IMR-90 (cell line): Measurements from ENCODE around the gene CSNK2A1. TPM values are rescaled to one million over a fixed set of nuclear protein-coding genes. Genes with fewer than 3 reads are reported as not detected.

ENCODE experiments used
- ATAC-seq: fragments of 200-7000 bp; cut with Tn5 transposase; 2 replicates; pipeline ENCODE4 v1.9.1; 2020; ENCODE audit warnings: low read depth, mild to moderate bottlenecking, moderate library complexity
- BruUV-seq: library from RNA; stranded (reverse); fragments of 400-500 nt; replicated peaks from 2 replicates; lab custom pipeline; 2021; lab: Mats Ljungman, UMichigan
- CTCF ChIA-PET: fragments of 300-600 bp; formaldehyde crosslinking; extraction: SDS; loops from one replicate; lab custom pipeline; 2021; ENCODE audit warnings: antibody characterized with exemption; lab: Yijun Ruan, JAX
- POLR2A ChIA-PET: fragments of 300-600 bp; sonication (Branson Sonifier 250); formaldehyde crosslinking; loops from one replicate; lab custom pipeline; 2022; ENCODE audit warnings: antibody characterized with exemption; ENCODE audit not compliant: unreplicated experiment; lab: Charles Lee
- DNase-seq: peaks from one replicate; pipeline ENCODE4 v3.0.0; 2013
- H2AFZ ChIP-seq: replicated peaks from 2 replicates; pipeline ENCODE3; 2013; ENCODE audit warnings: low read length, mild to moderate bottlenecking; ENCODE audit not compliant: poor library complexity
- H2AK5ac ChIP-seq: 2 replicates; pipeline ENCODE4 v1.6.1; 2013; ENCODE audit warnings: low read depth, low read length, inconsistent platforms
- H2AK9ac ChIP-seq: replicated peaks from 2 replicates; pipeline ENCODE3; 2013; ENCODE audit warnings: mild to moderate bottlenecking, low read depth, low read length, moderate library complexity; ENCODE audit not compliant: poor library complexity
- H2BK120ac ChIP-seq: 2 replicates; pipeline ENCODE4 v1.6.1; 2013; ENCODE audit warnings: low read depth, low read length, inconsistent platforms
- H2BK15ac ChIP-seq: 3 replicates; pipeline ENCODE4 v1.6.1; 2013; ENCODE audit warnings: low read depth, low read length, inconsistent platforms
- H2BK20ac ChIP-seq: 2 replicates; pipeline ENCODE4 v1.6.1; 2013; ENCODE audit warnings: low read depth, mild to moderate bottlenecking, inconsistent platforms, low read length, moderate library complexity
- H2BK5ac ChIP-seq: 2 replicates; pipeline ENCODE4 v1.6.1; 2013; ENCODE audit warnings: mild to moderate bottlenecking, low read depth, low read length, inconsistent platforms; ENCODE audit not compliant: poor library complexity, severe bottlenecking
- H3K14ac ChIP-seq: replicated peaks from 2 replicates; pipeline ENCODE4 v1.6.1; 2013; ENCODE audit warnings: low read depth, low read length, inconsistent platforms
- H3K18ac ChIP-seq: 2 replicates; pipeline ENCODE4 v1.6.1; 2013; ENCODE audit warnings: low read depth, low read length, control low read depth
- H3K23ac ChIP-seq: 2 replicates; pipeline ENCODE4 v1.6.1; 2013; ENCODE audit warnings: low read depth, low read length, inconsistent platforms
- H3K27ac ChIP-seq: 2 replicates; pipeline ENCODE4 v1.5.1; 2013; ENCODE audit warnings: mild to moderate bottlenecking, control low read depth, low read length; ENCODE audit not compliant: insufficient read depth
- H3K27me3 ChIP-seq: 2 replicates; pipeline ENCODE4 v1.6.1; 2013; ENCODE audit warnings: low read length; ENCODE audit not compliant: control insufficient read depth, insufficient read depth
- H3K36me3 ChIP-seq: 2 replicates; pipeline ENCODE4 v1.6.1; 2013; ENCODE audit warnings: low read length, mixed read lengths; ENCODE audit not compliant: control insufficient read depth, insufficient read depth
- H3K4ac ChIP-seq: 2 replicates; pipeline ENCODE4 v1.6.1; 2013; ENCODE audit warnings: low read depth, low read length, inconsistent platforms
- H3K4me1 ChIP-seq: 2 replicates; pipeline ENCODE4 v1.6.1; 2013; ENCODE audit warnings: low read length, mixed read lengths; ENCODE audit not compliant: control insufficient read depth, insufficient read depth
- H3K4me2 ChIP-seq: 2 replicates; pipeline ENCODE4 v1.6.1; 2013; ENCODE audit warnings: low read depth, mild to moderate bottlenecking, control low read depth, low read length, moderate library complexity
- H3K4me3 ChIP-seq: 2 replicates; pipeline ENCODE4 v1.5.1; 2013; ENCODE audit warnings: low read depth, mild to moderate bottlenecking, control low read depth, low read length, moderate library complexity; ENCODE audit not compliant: insufficient read depth
- H3K56ac ChIP-seq: 2 replicates; pipeline ENCODE4 v1.6.1; 2013; ENCODE audit warnings: low read length, inconsistent platforms; ENCODE audit not compliant: insufficient read depth; ENCODE audit errors: extremely low read depth
- H3K79me1 ChIP-seq, 2 experiments: 2 replicates each; pipeline ENCODE4 v1.6.1; 2013; ENCODE audit warnings: low read length in 2 of 2, inconsistent platforms in 1 of 2, low read depth in 1 of 2
- H3K9ac ChIP-seq: 2 replicates; pipeline ENCODE4 v1.6.1; 2013; ENCODE audit warnings: low read depth, low read length, control low read depth
- H3K9me1 ChIP-seq: 2 replicates; pipeline ENCODE4 v1.6.1; 2013; ENCODE audit warnings: low read length, inconsistent platforms; ENCODE audit not compliant: insufficient read depth
- H3K9me3 ChIP-seq: 2 replicates; pipeline ENCODE4 v1.6.1; 2013; ENCODE audit warnings: low read length; ENCODE audit not compliant: control insufficient read depth, insufficient read depth
- H4K20me1 ChIP-seq: 2 replicates; pipeline ENCODE4 v1.6.1; 2013; ENCODE audit warnings: low read length, inconsistent platforms; ENCODE audit not compliant: insufficient read depth
- H4K5ac ChIP-seq: 2 replicates; pipeline ENCODE4 v1.6.1; 2013; ENCODE audit warnings: mild to moderate bottlenecking, low read depth, low read length, control low read depth
- H4K8ac ChIP-seq, 2 experiments: 2 replicates each; pipeline ENCODE4 v1.6.1; 2013; ENCODE audit warnings: low read depth in 2 of 2, low read length in 2 of 2, control low read depth in 1 of 2, inconsistent platforms in 1 of 2
- H4K91ac ChIP-seq: 2 replicates; pipeline ENCODE4 v1.6.1; 2013; ENCODE audit warnings: low read depth, low read length, inconsistent platforms; ENCODE audit not compliant: insufficient read depth
- CHD1 ChIP-seq: IDR thresholded peaks from 2 replicates; pipeline ENCODE4 v1.6.1; 2012; ENCODE audit warnings: low read depth, low read length, improper control_type of control experiment
- ELK1 ChIP-seq: fragments of 150-350 bp; IDR thresholded peaks from 2 replicates; pipeline ENCODE4 v1.6.1; 2016; ENCODE audit warnings: low read depth, mild to moderate bottlenecking, low read length, moderate library complexity, borderline replicate concordance
- MAFK ChIP-seq: IDR thresholded peaks from 2 replicates; pipeline ENCODE4 v1.6.1; 2012; ENCODE audit warnings: low read depth, low read length, improper control_type of control experiment
- MAZ ChIP-seq: IDR thresholded peaks from 2 replicates; pipeline ENCODE4 v1.6.1; 2012; ENCODE audit warnings: low read depth, mild to moderate bottlenecking, low read length, improper control_type of control experiment, moderate library complexity, borderline replicate concordance
- POLR2A ChIP-seq: IDR thresholded peaks from 2 replicates; pipeline ENCODE4 v1.6.1; 2012; ENCODE audit warnings: mild to moderate bottlenecking, low read depth, low read length
- RCOR1 ChIP-seq: IDR thresholded peaks from 2 replicates; pipeline ENCODE4 v1.6.1; 2012; ENCODE audit warnings: mild to moderate bottlenecking, low read length, improper control_type of control experiment; ENCODE audit not compliant: insufficient replicate concordance
- SMC3 ChIP-seq: fragments of 150-350 bp; IDR thresholded peaks from 2 replicates; pipeline ENCODE4 v1.6.1; 2016; ENCODE audit warnings: low read depth, mild to moderate bottlenecking, antibody characterized with exemption, low read length, moderate library complexity
- WGBS, 2 experiments: methylation state at CpG; one replicate each; pipeline versions ENCODE4 v1.1.5 to v1.1.7; 2013; ENCODE audit warnings: missing lambda C conversion rate in 2 of 2; ENCODE audit not compliant: insufficient read length in 1 of 2; ENCODE audit errors: extremely low coverage in 2 of 2; 5-methylcytosine and 5-hydroxymethylcytosine counted together
- dilution Hi-C: fragments of 300-500 bp; cut with HindIII; formaldehyde crosslinking; loops from one replicate; pipeline ENCODE4 v1.14.3; 2018; ENCODE audit warnings: low sequenced_read_pairs; ENCODE audit not compliant: unreplicated experiment
- in situ Hi-C: fragments of 300-500 bp; cut with MboI; formaldehyde crosslinking; loops from 3 replicates; pipeline ENCODE4 v1.14.3; 2019; ENCODE audit warnings: low sequenced_read_pairs, inconsistent platforms, mixed read lengths
- intact Hi-C: fragments of 100-400 bp; cut with micrococcal nuclease; formaldehyde crosslinking; loops from 2 replicates; pipeline ENCODE4 v1.10.0; 2022
- polyA plus RNA-seq, 3 experiments: library from polyadenylated mRNA; depleted of rRNA; stranded (reverse); fragments of >200 nt; gene quantifications; 2 replicates each; pipeline ENCODE4 v1.2.3, GENCODE V29; 2012; ENCODE audit warnings: low replicate concordance in 1 of 3
- total RNA-seq: library from RNA; depleted of rRNA; stranded (reverse); fragments of >200 nt; gene quantifications from 2 replicates; pipeline ENCODE4 v1.2.3, GENCODE V29; 2012

Gene CSNK2A1
- total and polyA plus RNA-seq, 2 of the 4 experiments (the other 2 are of a cell fraction): 86.3 to 151 TPM

GRCh38 chr20:432677-433299, 110.8 kb downstream of the CSNK2A1 start:
- no peak for DNase-seq
- CTCF ChIA-PET: no interaction called here
- in situ Hi-C loops: loop anchor here (5.0 kb wide), 1 partner anchor 80 kb away; no protein-coding TSS in a partner anchor

More at GRCh38 chr20:432677-433299, 110.8 kb downstream of the CSNK2A1 start:
- Histone ChIP-seq H3K9ac (no peak overlapping the region), H2AK5ac (no peak overlapping the region), H3K4me3 (no peak overlapping the region), H2BK120ac (no peak overlapping the region), H3K36me3 (peaks cover 70% of the 10 kb centered on the region), H3K18ac (no peak overlapping the region), H2BK15ac (no peak overlapping the region), H4K8ac (no peak overlapping the region), H3K14ac (no peak overlapping the region), H3K23ac (no peak overlapping the region), H2AFZ (no peak overlapping the region), H4K20me1 (peaks cover 20% of the 10 kb centered on the region), H2AK9ac (no peak overlapping the region), H3K79me1 (peaks cover 0 to 26% of the 10 kb centered on the region in 2 experiments; a peak in 2 of 4 replicates), H3K9me3 (no peaks in the 10 kb centered on the region), H3K9me1 (no peaks in the 10 kb centered on the region), H4K91ac (no peak overlapping the region), H4K5ac (no peak overlapping the region), H3K4ac (no peak overlapping the region), H3K27ac (no peak overlapping the region), H3K27me3 (no peaks in the 10 kb centered on the region), H2BK20ac (no peak overlapping the region), H3K56ac (no peak overlapping the region), H3K4me1 (no peaks in the 10 kb centered on the region), H2BK5ac (no peak overlapping the region), H3K4me2 (no peak overlapping the region)
- 97% methylated on average over 5 of the region's 11 CpGs; no CpG with 5 or more reads in 1 of the 2 experiments for WGBS, 2 experiments
- dilution Hi-C loops: no loop called here
- intact Hi-C loops: no loop called here
- no peak for TF ChIP-seq MAZ
- no peak for TF ChIP-seq RCOR1
- TF ChIP-seq ELK1: no peak
- TF ChIP-seq POLR2A: no peak
- no peak for TF ChIP-seq MAFK
- no peak for TF ChIP-seq SMC3
- TF ChIP-seq CHD1: no peak
- ATAC-seq: no peak
- BruUV-seq: no TSS peak
- POLR2A ChIA-PET: no interaction called here
